Esophagus squamous epithelium (tissue), 4 donors: ENCODE data around the gene BCL7C.

Experiments used
- POLR2A ChIP-seq, 4 donors: fragments of 450-650 bp; IDR thresholded peaks; one replicate each; pipeline ENCODE4 v1.6.1; 2017; ENCODE audit warnings: antibody characterized with exemption in 4 of 4, mild to moderate bottlenecking in 4 of 4, moderate library complexity in 3 of 4
- TF ChIP-seq, protein P1 (sequence below), 6 experiments: fragments of 450-650 bp in 4 of 6; fragments of 200-600 bp in 2 of 6; sonication (generic) in 2 of 6; IDR thresholded peaks; one replicate each; pipeline ENCODE4 v1.5.1; 2016 to 2019; ENCODE audit warnings: antibody characterized with exemption in 6 of 6, mild to moderate bottlenecking in 4 of 6, moderate library complexity in 4 of 6

DNA sequence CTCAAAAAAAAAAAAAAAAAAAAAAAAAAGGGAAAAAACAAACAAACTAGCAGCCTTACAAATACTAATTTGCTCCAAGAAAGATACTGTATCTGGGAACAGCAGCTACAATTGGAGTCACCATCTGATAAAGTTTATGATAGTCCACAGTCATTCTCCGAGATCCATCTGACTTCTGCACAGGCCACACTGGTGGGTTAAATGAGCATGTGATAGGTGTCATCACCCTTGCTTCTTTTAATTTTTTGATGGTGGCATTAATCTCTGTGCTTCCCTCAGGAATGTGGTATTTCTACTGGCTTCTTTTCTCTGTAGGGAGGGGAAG, 49.6 kb downstream of the BCL7C start:
- TF ChIP-seq, protein P1, sequence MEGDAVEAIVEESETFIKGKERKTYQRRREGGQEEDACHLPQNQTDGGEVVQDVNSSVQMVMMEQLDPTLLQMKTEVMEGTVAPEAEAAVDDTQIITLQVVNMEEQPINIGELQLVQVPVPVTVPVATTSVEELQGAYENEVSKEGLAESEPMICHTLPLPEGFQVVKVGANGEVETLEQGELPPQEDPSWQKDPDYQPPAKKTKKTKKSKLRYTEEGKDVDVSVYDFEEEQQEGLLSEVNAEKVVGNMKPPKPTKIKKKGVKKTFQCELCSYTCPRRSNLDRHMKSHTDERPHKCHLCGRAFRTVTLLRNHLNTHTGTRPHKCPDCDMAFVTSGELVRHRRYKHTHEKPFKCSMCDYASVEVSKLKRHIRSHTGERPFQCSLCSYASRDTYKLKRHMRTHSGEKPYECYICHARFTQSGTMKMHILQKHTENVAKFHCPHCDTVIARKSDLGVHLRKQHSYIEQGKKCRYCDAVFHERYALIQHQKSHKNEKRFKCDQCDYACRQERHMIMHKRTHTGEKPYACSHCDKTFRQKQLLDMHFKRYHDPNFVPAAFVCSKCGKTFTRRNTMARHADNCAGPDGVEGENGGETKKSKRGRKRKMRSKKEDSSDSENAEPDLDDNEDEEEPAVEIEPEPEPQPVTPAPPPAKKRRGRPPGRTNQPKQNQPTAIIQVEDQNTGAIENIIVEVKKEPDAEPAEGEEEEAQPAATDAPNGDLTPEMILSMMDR (IDR thresholded peaks at IDR 0.05): no peak
- TF ChIP-seq POLR2A (IDR thresholded peaks at IDR 0.05): no peak
